AG04449 (cell line): Measurements from ENCODE around the gene STARD8.
"Not testable (repeated sequence)": the region's sequence is repeated elsewhere in the genome, so short reads cannot be mapped to it uniquely, and the experiment has no call there.

Source experiments
- CTCF ChIA-PET: fragments of 350-600 bp; formaldehyde crosslinking; extraction: SDS; loops from one replicate; lab custom pipeline; 2021; ENCODE audit warnings: antibody characterized with exemption; lab: Yijun Ruan, JAX
- POLR2A ChIA-PET: fragments of 400-600, 350-600 bp; formaldehyde crosslinking; extraction: SDS; loops from one replicate; lab custom pipeline; 2020; ENCODE audit warnings: antibody characterized with exemption, inconsistent platforms; lab: Yijun Ruan, JAX
- DNase-seq: peaks from one replicate; pipeline ENCODE4 v3.0.0-alpha.2; 2010; ENCODE audit warnings: low read depth, low spot score
- H3K4me3 ChIP-seq: 2 replicates; pipeline ENCODE4 v1.5.1; 2011; ENCODE audit warnings: low read depth, mild to moderate bottlenecking, control low read depth, low read length
- CTCF ChIP-seq: IDR thresholded peaks from one replicate; pipeline ENCODE4 v1.5.1; 2011; ENCODE audit warnings: mild to moderate bottlenecking, moderate library complexity, low read length, control low read depth, inconsistent platforms; ENCODE audit not compliant: insufficient read depth; ENCODE audit errors: missing control alignments

Gene STARD8, protein sequence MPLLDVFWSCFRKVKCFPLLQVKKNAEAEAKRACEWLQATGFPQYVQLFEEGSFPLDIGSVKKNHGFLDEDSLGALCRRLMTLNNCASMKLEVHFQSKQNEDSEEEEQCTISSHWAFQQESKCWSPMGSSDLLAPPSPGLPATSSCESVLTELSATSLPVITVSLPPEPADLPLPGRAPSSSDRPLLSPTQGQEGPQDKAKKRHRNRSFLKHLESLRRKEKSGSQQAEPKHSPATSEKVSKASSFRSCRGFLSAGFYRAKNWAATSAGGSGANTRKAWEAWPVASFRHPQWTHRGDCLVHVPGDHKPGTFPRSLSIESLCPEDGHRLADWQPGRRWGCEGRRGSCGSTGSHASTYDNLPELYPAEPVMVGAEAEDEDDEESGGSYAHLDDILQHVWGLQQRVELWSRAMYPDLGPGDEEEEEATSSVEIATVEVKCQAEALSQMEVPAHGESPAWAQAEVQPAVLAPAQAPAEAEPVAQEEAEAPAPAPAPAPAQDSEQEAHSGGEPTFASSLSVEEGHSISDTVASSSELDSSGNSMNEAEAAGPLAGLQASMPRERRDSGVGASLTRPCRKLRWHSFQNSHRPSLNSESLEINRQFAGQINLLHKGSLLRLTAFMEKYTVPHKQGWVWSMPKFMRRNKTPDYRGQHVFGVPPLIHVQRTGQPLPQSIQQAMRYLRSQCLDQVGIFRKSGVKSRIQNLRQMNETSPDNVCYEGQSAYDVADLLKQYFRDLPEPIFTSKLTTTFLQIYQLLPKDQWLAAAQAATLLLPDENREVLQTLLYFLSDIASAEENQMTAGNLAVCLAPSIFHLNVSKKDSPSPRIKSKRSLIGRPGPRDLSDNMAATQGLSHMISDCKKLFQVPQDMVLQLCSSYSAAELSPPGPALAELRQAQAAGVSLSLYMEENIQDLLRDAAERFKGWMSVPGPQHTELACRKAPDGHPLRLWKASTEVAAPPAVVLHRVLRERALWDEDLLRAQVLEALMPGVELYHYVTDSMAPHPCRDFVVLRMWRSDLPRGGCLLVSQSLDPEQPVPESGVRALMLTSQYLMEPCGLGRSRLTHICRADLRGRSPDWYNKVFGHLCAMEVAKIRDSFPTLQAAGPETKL

DNA sequence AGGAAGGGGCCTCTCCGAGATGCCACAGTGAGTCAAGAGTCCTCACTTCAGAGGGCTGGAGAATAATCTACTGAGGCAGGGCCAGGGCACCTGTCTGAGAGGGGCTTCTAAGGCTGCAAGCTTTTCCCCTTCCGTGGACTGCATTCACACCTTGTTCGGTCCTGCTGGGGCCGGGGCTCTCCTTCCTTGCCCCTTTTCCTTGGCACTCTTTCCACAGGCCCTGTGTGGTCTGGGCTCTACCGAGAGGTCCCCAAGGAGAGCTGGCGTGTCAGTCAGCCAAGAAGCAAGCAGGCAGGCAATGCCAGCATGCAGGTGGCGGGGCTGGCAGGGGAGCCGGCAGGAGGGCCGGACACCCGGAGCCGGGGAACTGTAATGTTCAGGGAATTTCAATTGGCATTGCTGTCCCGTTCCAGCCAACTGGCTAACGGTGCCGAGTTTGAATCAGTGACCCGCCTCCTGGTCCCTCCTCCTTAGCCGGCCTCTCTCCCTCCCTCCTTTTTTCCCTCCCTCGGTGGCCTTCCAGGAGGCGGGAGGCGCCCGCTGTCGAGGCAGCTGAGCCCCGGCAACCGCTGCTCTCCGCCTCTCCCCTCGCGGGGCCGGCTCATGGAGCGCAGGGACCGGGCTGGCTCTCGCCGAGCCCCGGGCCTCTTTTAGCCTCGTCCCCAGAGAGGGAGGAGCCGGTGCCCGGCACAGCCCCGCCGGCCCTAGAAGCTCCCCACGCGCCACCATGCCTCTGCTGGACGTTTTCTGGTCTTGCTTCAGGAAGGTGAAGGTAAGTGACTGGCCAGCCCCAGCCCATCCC lies at the start of gene STARD8:
TSS of gene STARD8 (plus strand) at position 511 of the 802 bp plus-strand sequence. CDS start at position 728, 217 bp downstream.
- no peak for TF ChIP-seq CTCF
- DNase-seq: no peak
- H3K4me3 ChIP-seq: peak within 1 kb of the TSS; percentile 47
- ChIA-PET CTCF (interaction anchor here (1.2 kb wide), 1 partner anchor 65 kb away, joined by 3 read pairs; no protein-coding TSS in a partner anchor), POLR2A (interaction anchor here (0.6 kb wide), 1 partner anchor 11 kb away, joined by 5 read pairs; no protein-coding TSS in a partner anchor)

- no peak overlapping the region for H3K4me3 ChIP-seq
- CTCF ChIA-PET: interaction anchor here (0.7 to 4.1 kb wide), 14 partner anchors 8 to 129 kb away, joined by 3 to 34 read pairs (median 4); no protein-coding TSS in a partner anchor
- TF ChIP-seq CTCF: no peak
- DNase-seq: no peak
- POLR2A ChIA-PET: no interaction called here
Observed at GRCh38 chrX:68598841-68599240, 48.6 kb upstream of the STARD8 start.

GRCh38 chrX:68599256-68600152 lies 48.0 kb upstream of the STARD8 start:
- TF ChIP-seq CTCF: peak; percentile 29
- POLR2A ChIA-PET: interaction anchor here (0.6 kb wide), 1 partner anchor 13 kb away, joined by 4 read pairs; no protein-coding TSS in a partner anchor
- CTCF ChIA-PET: interaction anchor here (0.7 to 4.1 kb wide), 18 partner anchors 9 to 208 kb away, joined by 3 to 34 read pairs (median 4); no protein-coding TSS in a partner anchor
- no peak overlapping the region for H3K4me3 ChIP-seq
- no peak for DNase-seq

- CTCF ChIA-PET, H3K4me3 ChIP-seq, DNase-seq, POLR2A ChIA-PET: not testable (repeated sequence)
Observed at GRCh38 chrX:68604216-68604615, 43.2 kb upstream of the STARD8 start.

GRCh38 chrX:68614733-68615132 lies 32.7 kb upstream of the STARD8 start:
- CTCF ChIA-PET, POLR2A ChIA-PET: not testable (repeated sequence)

GRCh38 chrX:68627986-68628385 lies 19.5 kb upstream of the STARD8 start:
- no peak for DNase-seq
- POLR2A ChIA-PET: no interaction called here
- no peak for TF ChIP-seq CTCF
- CTCF ChIA-PET: no interaction called here
- H3K4me3 ChIP-seq: no peak overlapping the region

More at GRCh38 chrX:68614733-68615132, 32.7 kb upstream of the STARD8 start:
- not testable (repeated sequence) for DNase-seq, H3K4me3 ChIP-seq

DNA sequence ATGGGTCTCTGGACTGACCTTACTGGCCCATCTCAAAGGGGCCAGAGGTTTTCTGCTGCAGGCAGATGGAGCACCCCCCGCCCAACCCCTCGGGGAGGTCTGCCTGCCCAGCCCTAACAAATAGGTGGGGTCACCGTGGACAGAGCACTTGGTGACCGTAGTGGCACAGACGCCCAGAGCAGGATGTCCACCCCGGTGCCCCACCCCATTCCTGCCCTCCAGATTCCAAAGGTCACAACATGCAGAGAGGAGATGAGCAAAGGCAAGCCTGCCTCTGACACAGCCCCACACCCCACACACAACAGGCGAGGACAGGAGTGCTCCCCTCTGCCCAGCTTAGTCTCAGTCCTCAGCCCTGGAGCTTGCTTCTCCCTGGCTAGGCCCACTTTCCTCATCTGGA lies 17.5 kb upstream of the STARD8 start:
- CTCF ChIA-PET, H3K4me3 ChIP-seq, POLR2A ChIA-PET, DNase-seq: not testable (repeated sequence)
